ENCODE results near the gene CST2.
"Not testable (repeated sequence)": the region's sequence is repeated elsewhere in the genome, so short reads cannot be mapped to it uniquely, and the experiment has no call there.

Gene CST2

DNA sequence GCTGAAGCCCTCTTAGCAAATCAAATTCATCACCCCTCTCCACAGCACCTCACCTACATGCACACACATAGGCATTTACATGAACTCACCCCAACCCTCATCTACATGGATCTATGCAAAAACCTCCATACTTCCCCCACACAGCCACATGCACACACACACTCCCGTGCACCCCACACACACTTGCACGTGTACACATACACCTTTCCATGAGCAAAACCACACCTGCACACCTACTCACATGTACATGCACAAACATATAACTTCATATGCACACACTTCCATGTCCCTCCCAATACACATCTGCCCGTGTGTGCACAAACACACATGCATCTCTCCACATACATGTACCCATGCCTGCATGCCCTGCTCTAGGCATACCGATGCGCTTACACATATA lies 29.7 kb upstream of the CST2 start:
- no peaks in the 10 kb centered on the region for H3K9me3 ChIP-seq
- no peaks in the 10 kb centered on the region for H3K4me1 ChIP-seq
- H3K27me3 ChIP-seq: no peaks in the 10 kb centered on the region
- no peaks in the 10 kb centered on the region for H3K36me3 ChIP-seq
- TF ChIP-seq, protein P1, sequence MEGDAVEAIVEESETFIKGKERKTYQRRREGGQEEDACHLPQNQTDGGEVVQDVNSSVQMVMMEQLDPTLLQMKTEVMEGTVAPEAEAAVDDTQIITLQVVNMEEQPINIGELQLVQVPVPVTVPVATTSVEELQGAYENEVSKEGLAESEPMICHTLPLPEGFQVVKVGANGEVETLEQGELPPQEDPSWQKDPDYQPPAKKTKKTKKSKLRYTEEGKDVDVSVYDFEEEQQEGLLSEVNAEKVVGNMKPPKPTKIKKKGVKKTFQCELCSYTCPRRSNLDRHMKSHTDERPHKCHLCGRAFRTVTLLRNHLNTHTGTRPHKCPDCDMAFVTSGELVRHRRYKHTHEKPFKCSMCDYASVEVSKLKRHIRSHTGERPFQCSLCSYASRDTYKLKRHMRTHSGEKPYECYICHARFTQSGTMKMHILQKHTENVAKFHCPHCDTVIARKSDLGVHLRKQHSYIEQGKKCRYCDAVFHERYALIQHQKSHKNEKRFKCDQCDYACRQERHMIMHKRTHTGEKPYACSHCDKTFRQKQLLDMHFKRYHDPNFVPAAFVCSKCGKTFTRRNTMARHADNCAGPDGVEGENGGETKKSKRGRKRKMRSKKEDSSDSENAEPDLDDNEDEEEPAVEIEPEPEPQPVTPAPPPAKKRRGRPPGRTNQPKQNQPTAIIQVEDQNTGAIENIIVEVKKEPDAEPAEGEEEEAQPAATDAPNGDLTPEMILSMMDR (IDR thresholded peaks at IDR 0.05; ENCODE audit: low read depth, low read length): no peak
- DNase-seq: no peak
- no peak overlapping the region for H3K4me3 ChIP-seq (ENCODE audit: low read depth, low read length)

DNA sequence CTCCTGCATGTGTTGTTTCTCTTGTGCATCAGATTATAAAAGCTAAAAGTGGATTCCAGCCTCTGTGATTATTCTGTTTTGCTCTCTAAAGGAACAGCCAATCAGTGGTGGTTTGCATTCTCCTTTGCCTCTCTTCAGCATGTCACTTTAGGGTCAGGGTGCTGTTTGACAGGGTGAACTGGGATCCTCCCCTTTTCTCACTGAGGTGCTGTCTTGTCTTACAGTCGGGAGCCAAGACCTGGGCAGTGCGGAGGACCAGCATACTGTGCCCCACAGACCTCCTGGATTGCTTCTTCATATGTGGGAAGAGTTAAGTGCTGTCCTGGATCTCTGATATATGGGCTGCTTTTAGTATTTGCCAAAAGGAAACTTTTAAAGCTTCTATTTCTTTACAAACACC lies 15.2 kb upstream of the CST2 start:
- Histone ChIP-seq H3K36me3 (no peaks in the 10 kb centered on the region), H3K4me1 (no peaks in the 10 kb centered on the region), H3K9me3 (no peaks in the 10 kb centered on the region), H3K4me3 (ENCODE audit: low read depth, low read length) (no peak overlapping the region), H3K27me3 (no peaks in the 10 kb centered on the region)
- no peak for DNase-seq
- TF ChIP-seq, protein P1 (IDR thresholded peaks at IDR 0.05; ENCODE audit: low read depth, low read length): no peak

DNA sequence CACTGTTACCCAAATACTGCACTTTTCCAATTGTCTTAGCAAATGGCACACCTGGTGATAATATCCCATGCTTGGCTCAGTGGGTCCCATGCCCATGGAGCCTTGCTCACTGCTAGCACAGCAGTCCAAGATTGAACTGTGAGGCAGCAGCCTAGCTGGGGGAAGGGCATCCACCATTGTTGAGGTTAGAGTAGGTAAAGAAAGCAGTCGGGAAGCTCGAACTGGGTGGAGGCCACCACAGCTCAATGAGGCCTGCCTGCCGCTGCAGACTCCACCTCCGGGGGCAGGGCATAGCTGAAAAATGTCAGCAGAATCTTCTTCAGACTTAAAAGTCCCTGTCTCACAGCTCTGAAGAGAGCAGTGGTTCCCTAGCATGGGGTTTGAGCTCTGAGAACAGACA lies 9.2 kb upstream of the CST2 start:
- Histone ChIP-seq H3K27me3 (no peaks in the 10 kb centered on the region), H3K36me3 (no peaks in the 10 kb centered on the region), H3K4me1 (no peaks in the 10 kb centered on the region), H3K9me3 (no peaks in the 10 kb centered on the region), H3K4me3 (ENCODE audit: low read depth, low read length) (no peak overlapping the region)
- TF ChIP-seq, protein P1 (IDR thresholded peaks at IDR 0.05; ENCODE audit: low read depth, low read length): no peak
- DNase-seq: no peak

DNA sequence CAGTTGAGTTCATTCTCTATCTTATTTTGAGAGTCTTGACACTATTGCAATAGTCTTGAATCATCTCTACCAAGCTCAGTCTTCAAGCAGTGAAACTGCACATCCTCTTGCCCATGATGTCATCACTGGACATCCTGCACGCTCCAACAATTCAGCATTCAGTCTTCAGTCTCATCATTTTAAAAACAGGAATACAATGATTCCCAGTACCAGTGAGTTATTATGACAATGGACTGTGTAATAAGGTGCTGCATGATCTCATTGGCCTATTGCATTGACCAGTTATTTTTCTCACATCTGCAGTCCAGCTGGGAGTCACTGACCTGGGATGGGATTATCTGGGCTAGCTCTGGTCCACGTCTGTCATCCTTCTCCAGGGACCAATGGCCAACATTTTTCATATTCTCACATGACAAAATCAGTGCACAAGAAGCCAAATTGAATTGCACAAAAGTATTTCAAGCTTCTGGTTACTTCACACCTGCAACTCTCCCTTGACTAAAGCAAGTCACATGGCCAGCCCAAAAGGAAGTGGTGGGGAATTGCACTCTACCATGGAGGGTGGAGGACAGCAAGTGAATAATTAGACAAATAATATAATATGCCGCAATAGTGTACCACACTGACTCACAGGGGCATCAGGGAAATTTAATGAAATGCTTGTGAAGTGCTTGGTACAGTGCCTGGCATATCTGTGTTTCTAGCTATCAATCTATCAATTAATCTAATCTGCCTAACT lies 6.4 kb upstream of the CST2 start:
- DNase-seq: no peak
- H3K4me1 ChIP-seq: no peaks in the 10 kb centered on the region
- H3K9me3 ChIP-seq: no peaks in the 10 kb centered on the region
- H3K36me3 ChIP-seq: no peaks in the 10 kb centered on the region
- no peaks in the 10 kb centered on the region for H3K27me3 ChIP-seq
- TF ChIP-seq, protein P1 (IDR thresholded peaks at IDR 0.05; ENCODE audit: low read depth, low read length): no peak
- no peak overlapping the region for H3K4me3 ChIP-seq (ENCODE audit: low read depth, low read length)

DNA sequence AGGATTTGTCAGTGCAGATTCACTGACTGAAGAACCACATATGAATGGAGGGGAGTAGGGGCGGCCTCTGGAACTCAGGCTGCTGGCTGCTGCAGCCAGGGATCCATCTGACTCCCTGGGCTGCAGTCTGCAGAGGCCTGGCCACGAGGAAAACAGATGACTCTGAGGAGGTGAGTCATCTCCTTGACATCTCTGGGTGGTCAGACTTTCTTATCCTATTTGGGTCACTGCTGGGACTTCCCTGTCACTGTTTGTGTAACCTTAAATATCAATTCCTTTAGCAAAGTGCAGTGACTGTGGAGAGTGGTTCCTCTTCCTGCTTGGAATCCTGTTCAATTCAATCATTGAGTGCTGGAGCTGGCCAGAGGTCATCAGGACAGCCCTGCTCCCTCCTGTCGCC lies 5.4 kb upstream of the CST2 start:
- H3K9me3 ChIP-seq; H3K4me3 ChIP-seq (ENCODE audit: low read depth, low read length); H3K4me1 ChIP-seq; H3K36me3 ChIP-seq; H3K27me3 ChIP-seq; DNase-seq: not testable (repeated sequence)

DNA sequence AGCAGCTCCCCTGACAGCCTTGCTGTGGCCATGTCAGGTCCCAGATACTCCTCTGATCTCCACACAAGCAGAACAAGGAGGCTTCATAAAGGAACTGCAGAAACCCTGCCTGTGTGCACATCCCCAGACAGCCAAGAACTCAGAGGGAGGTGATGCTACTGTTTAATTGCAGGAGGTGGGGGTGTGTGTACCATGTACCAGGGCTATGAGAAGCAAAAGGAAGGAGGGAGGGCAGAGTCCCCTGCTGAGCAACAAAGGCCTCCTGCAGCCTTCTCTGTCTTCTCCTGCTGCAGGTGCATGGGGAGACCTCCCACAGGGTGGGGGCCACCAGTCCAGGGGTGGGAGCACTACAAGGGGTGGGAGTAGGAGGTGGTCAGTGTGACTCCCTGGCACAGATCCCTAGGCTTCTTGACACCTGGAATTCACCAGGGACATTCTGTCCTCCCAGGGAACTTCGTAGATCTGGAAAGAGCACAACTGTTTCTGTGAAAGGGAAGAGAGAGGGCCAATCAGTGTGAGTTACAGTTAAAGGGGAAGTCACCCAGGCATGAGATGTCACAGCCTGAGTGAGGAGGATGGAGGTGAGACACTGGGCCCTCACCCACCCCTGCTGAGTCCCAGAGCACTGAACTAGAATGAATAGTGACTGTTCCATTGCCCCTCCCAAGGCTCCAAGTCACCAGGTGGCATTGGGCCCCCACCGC lies 2.8 kb downstream of the CST2 start:
- H3K4me3 ChIP-seq (ENCODE audit: low read depth, low read length): no peak overlapping the region
- no peaks in the 10 kb centered on the region for H3K9me3 ChIP-seq
- TF ChIP-seq, protein P1 (IDR thresholded peaks at IDR 0.05; ENCODE audit: low read depth, low read length): no peak
- H3K4me1 ChIP-seq: no peaks in the 10 kb centered on the region
- H3K27me3 ChIP-seq: no peaks in the 10 kb centered on the region
- DNase-seq: no peak
- no peaks in the 10 kb centered on the region for H3K36me3 ChIP-seq
